KBM-7 (cell line): ENCODE data around the gene C1orf35.

Source experiments
- DNase-seq: peaks from one replicate; pipeline ENCODE4 v3.0.0-alpha.2; 2015
- in situ Hi-C: fragments of 300-500 bp; cut with MboI; formaldehyde crosslinking; loops from 2 replicates; pipeline ENCODE4 v1.14.3; 2020; ENCODE audit warnings: low sequenced_read_pairs, low pct_unique_long_range_greater_than_20kb, mixed read lengths

C1orf35 gene

GRCh38 chr1:228102791-228103620 is at the start of gene C1orf35:
Gene C1orf35, minus strand, starts transcription at chr1:228103325. Its CDS starts 98 bp downstream, at chr1:228103227.
- in situ Hi-C loops: no loop called here
- DNase-seq: peak; percentile 94

GRCh38 chr1:228152918-228153258 is 49.8 kb upstream of the C1orf35 start:
- in situ Hi-C loops: no loop called here
- DNase-seq: no peak

- no peak for DNase-seq
- in situ Hi-C loops: no loop called here
These were observed 49.2 kb upstream of the C1orf35 start for GRCh38 chr1:228152097-228152917.

DNA sequence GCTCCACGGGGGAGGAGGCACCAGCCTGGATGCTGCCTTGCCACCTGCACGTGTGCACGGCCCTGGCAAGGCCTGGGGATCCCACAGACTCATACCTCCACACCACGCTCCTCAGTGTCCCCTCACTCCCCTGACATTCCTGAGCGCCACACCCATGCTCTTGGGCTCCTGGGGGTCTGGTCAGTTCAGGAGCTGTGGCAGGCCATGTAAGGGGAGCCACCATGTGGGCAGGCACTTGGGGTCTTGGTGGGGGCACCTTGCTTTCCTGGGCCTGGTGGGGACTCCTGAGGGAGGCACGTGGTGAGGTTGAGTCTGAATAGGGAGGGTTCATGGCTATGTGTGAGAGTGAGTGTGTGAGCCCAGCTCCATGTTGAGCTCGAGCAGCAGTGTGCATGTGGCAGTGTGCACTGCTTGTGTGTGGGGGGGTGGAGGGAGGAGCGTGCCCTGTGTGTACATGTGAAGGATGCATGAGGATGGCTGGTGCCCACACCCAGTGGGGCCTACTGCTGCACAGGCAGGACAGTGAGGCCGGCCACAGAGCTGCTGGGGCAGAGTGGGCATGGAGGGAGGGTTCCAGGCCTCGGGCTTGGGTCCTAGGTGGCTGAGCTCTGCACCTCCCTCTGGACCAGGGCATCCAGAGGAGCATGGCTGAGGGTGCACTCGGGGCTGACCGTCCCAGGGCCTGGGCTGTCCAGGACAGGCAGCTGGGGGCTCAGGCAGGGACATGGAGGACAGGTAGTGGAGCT is 48.2 kb upstream of the C1orf35 start:
- in situ Hi-C loops: no loop called here
- DNase-seq: no peak

GRCh38 chr1:228150461-228151179 is 47.5 kb upstream of the C1orf35 start:
- in situ Hi-C loops: no loop called here
- no peak for DNase-seq

DNA sequence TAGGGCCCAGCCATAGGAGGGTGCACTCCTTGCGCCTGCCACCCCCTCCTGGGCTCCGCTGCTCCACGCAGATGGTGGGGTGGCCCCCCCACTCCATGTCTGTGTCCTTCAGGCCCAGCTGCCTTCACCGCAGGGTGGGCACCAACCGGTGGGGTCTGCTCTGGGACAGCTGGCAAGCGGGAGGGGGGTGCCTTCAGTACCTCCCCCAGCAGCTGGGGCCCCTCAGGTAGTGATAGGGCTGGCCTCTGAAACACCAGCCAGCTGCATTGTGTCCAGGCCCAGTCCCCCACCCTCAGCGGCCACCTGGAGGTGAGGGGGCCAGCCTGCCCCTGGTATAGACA is 47.0 kb upstream of the C1orf35 start:
- no peak for DNase-seq
- in situ Hi-C loops: no loop called here

GRCh38 chr1:228149406-228150119 is 46.4 kb upstream of the C1orf35 start, which contains the start of gene GJC2:
Gene GJC2, plus strand, starts transcription at chr1:228149930. Its CDS starts 7,829 bp downstream, at chr1:228157759.
- in situ Hi-C loops: no loop called here
- DNase-seq: no peak

DNA sequence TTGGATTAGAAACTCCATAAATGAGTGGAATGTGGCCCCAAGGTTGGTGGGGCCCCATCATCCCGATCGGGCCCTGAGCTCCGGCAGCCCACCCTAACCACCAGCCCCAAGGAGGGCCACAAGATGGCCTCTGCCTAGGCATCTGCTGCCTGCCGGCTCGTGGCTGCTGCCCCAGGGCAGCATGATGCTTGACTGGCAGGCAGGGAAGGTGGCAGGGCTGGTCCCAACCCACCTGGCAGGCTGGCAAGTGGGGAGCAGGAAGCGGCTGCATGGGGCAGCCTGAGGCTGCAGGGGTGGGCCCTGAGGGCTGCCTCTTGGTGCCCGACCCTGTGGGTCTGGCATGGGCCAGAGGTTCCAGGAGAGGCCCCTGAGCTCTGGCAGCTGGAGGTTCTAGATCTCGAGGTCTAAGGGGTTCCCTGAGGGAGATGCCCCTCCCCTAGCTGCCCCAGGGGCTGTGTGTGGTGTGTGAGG is 45.8 kb upstream of the C1orf35 start:
- DNase-seq: no peak
- in situ Hi-C loops: no loop called here

GRCh38 chr1:228148196-228148861 is 45.2 kb upstream of the C1orf35 start:
- no peak for DNase-seq
- in situ Hi-C loops: no loop called here

DNA sequence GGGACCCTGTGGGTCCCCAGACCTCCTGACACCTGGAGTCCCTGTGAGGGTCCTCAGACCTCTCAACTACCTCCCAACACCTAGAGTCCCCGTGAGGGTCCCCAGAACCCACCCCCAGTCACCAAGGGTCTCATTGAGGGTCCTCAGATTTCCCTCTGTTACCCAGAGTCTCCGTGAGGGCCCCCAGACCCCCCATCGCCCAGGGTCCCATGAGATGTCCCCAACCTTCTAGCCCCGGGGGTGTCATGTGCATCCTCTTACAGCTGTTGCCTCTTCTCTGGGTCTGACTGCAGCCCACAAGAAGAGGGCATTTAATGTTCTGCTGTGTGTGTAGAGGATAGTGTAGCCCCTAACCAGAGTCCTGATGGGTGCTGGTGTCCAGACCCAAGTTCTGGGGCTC is 44.6 kb upstream of the C1orf35 start:
- in situ Hi-C loops: no loop called here

GRCh38 chr1:228147151-228147693 is 44.1 kb upstream of the C1orf35 start:
- no peak for DNase-seq
- in situ Hi-C loops: no loop called here

More for the DNA sequence above, 44.6 kb upstream of the C1orf35 start:
- no peak for DNase-seq

DNA sequence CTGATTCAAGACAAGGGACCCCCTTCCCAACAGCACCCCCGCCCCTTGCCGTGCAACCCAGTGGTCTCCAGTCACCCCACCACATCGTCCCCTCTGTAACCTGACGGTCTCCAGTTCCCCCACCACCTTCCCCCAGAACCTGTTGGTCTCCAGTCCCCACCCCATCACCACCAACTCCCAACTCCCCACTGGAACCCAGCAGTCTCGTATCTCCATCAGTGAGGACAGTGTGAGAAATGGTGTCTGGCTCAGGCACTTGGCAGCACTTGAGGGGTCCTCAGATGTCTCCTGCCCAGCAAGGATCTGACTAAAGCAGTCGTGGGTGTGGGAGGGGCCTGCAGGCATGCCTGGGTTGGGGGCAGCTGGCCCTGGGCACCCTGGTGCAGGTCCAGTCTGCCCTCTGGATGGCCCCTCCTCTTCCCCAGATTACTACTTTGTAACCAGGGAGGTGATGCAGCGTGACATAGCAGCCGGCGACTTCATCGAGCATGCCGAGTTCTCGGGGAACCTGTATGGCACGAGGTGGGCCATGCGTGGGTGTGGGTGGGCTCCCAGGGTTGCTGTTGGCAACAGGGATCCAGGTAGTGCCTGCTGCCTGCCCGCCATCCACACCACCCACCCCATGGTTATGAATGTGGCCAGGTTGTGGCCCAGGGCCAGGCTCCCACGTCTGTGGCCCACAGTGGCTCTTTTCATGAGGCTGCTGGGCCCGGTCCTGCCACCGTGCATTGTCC is 43.5 kb upstream of the C1orf35 start:
- in situ Hi-C loops: no loop called here
- no peak for DNase-seq

DNA sequence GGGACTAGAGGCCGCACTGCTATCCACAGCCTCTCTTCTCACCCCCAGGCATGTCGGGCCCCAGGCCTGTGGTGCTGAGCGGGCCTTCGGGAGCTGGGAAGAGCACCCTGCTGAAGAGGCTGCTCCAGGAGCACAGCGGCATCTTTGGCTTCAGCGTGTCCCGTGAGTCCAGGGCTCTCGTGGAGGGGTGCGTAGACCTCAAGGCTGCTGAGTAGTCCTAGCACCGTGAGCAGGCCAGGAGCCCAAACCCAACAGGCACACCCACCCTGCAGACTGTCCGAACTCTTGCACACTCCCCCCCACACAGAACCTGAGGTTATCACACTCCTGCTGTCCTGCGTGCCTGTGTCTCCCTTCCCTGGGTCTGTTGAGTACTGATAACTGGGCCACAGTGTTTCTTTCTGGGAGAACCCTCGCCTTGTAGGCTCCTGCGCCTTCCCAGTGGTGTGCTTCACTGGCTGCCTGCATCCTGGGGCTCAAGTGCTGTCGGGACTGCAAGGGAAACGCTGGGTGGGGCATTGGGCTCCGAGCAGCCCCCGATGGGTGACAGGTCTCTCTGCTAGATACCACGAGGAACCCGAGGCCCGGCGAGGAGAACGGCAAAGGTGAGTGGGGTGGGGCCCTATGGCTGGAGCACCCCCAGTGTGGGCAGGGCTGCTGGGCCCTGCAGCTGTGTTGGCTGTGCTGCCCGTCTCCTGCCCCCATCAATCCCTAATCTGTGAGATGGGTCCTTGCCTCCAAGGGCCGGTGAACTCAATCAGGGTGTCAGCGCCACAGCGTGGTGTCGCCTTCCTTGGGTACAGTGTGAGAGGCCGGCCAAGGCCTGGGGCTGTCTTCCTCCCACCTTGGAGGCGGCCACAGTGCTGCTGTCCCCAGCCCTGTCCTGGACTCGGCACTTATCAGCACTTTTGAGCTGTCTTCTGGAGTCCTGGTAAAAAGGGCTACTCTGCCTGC is 42.6 kb upstream of the C1orf35 start:
- no peak for DNase-seq
- in situ Hi-C loops: no loop called here

DNA sequence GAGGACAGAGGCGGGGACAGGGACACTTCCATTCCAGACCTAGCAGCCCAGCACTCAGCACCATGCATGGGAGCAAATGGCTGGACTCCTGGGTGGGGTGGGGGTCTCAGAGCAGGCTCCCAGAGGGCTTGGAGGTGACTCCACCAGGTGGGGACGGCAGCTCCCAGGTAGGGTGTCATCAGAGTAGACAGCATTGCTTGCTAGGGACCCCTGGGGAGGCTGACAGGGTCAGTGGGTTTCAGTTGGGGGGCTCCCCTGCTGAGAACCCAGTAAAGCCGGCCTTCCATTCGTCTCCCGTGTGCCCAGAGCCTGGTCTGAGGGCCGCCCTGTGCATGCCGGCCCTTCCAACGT is 41.8 kb upstream of the C1orf35 start:
- in situ Hi-C loops: no loop called here

GRCh38 chr1:228144193-228144992 is 41.3 kb upstream of the C1orf35 start:
- DNase-seq: no peak

More for the DNA sequence above, 41.8 kb upstream of the C1orf35 start:
- DNase-seq: no peak

More at GRCh38 chr1:228144193-228144992, 41.3 kb upstream of the C1orf35 start:
- in situ Hi-C loops: no loop called here
